IPS-18a (cell line): Measurements from ENCODE around the gene LMO1.

Experiments used
- H3K27ac ChIP-seq: one replicate; pipeline ENCODE4 v1.5.1; 2013; ENCODE audit warnings: low read length
- H3K27me3 ChIP-seq: one replicate; pipeline ENCODE4 v1.6.1; 2013; ENCODE audit warnings: mild to moderate bottlenecking, low read length; ENCODE audit not compliant: control insufficient read depth, insufficient read depth
- H3K36me3 ChIP-seq: one replicate; pipeline ENCODE4 v1.6.1; 2013; ENCODE audit warnings: low read depth, low read length; ENCODE audit not compliant: control insufficient read depth
- H3K4me1 ChIP-seq: one replicate; pipeline ENCODE4 v1.6.1; 2013; ENCODE audit warnings: low read depth, low read length; ENCODE audit not compliant: control insufficient read depth
- H3K4me3 ChIP-seq: one replicate; pipeline ENCODE4 v1.5.1; 2013; ENCODE audit warnings: low read length
- H3K9ac ChIP-seq: one replicate; pipeline ENCODE4 v1.6.1; 2013; ENCODE audit warnings: mild to moderate bottlenecking, low read length, moderate library complexity
- H3K9me3 ChIP-seq: one replicate; pipeline ENCODE4 v1.6.1; 2013; ENCODE audit warnings: low read depth, low read length; ENCODE audit not compliant: control insufficient read depth

Gene LMO1

DNA sequence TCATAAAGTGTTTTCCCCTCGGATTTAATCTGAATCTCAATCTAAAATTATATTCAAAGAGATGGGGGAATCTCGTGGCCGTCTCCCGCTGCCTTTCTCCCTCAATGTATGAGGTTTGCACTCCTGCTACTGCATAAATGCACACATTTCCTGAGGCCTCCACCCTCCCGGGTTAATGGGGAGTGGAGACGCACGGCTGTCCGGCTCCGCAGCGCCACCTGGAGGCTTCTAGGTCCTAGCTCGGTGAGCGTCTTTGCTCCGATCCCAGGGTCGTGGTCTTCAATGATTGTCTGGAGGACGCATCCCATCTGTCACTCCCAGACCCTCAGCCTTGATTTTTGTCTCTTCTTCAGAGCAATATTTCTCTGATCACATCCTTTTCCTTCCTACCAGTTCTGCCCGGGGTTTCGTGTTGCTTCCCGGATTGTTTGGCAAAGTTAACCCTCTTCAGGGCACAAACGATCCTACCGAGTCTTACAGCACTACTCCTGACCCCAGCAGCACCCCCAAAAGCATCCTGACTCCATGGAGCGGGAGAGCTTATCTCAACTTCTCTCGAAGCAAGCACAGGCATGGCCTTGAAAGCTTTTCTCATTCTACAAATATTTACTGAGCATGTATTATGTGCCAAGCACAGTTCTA, at the start of gene LMO1:
Gene LMO1 (minus strand): TSS at position 110 of the 642 bp plus-strand sequence. CDS start 516 bp downstream, outside the sequence.
- no peak within 1 kb of the TSS for H3K27ac ChIP-seq
- H3K27me3 ChIP-seq: peaks cover 85% of the 10 kb centered on the region
- H3K4me1 ChIP-seq: peaks cover 7% of the 10 kb centered on the region
- peak within 1 kb of the TSS; percentile 61 for H3K4me3 ChIP-seq
- H3K9ac ChIP-seq: no peak within 1 kb of the TSS
- H3K9me3 ChIP-seq: no peaks in the 10 kb centered on the region
- no peaks in the 10 kb centered on the region for H3K36me3 ChIP-seq

DNA sequence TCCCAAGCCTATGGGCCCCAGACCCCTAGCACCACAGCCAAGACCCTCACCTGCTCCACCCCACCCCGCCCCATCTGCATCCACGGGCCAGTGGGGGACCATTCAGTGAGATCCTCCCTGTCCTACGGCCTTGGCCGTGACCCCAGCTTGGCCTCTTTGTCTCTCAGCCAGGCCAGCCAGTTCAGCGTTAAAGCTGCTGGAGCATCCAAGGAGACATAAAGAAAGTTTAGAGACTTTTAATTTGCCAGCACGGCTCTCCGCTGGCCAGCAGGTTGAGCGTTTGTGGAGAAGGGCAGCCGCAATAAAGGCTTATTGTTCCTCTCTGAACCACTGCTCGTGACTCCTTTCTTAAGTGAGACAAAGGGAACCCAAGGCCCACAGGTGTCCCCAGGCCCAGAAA, 49.3 kb upstream of the LMO1 start:
- H3K27me3 ChIP-seq: no peaks in the 10 kb centered on the region
- H3K9me3 ChIP-seq: no peaks in the 10 kb centered on the region
- no peak overlapping the region for H3K4me3 ChIP-seq
- no peaks in the 10 kb centered on the region for H3K36me3 ChIP-seq
- no peak overlapping the region for H3K9ac ChIP-seq
- no peak overlapping the region for H3K27ac ChIP-seq
- no peaks in the 10 kb centered on the region for H3K4me1 ChIP-seq

DNA sequence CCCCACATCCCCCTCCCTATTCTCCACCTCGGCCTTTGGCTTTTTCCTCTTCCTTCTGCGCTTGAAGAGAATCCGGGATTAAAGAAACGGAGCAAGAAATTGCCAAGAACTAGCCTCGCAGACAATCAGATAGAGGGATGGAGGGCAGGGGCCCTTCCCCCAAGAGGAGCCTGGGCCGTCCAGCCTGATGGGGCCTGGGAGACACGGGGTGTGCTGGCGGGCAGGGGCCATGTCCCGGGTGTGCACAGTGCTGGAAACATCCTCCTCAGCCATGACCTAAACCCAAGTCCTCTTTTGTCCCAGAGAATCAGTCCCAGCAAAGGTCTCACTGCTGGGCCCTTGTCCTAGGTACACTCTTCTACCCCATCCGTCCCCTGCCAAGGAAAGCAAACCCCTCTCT, 47.7 kb upstream of the LMO1 start:
- no peaks in the 10 kb centered on the region for H3K36me3 ChIP-seq
- no peaks in the 10 kb centered on the region for H3K9me3 ChIP-seq
- H3K4me1 ChIP-seq: no peaks in the 10 kb centered on the region
- no peak overlapping the region for H3K9ac ChIP-seq
- H3K4me3 ChIP-seq: no peak overlapping the region
- no peaks in the 10 kb centered on the region for H3K27me3 ChIP-seq
- no peak overlapping the region for H3K27ac ChIP-seq

DNA sequence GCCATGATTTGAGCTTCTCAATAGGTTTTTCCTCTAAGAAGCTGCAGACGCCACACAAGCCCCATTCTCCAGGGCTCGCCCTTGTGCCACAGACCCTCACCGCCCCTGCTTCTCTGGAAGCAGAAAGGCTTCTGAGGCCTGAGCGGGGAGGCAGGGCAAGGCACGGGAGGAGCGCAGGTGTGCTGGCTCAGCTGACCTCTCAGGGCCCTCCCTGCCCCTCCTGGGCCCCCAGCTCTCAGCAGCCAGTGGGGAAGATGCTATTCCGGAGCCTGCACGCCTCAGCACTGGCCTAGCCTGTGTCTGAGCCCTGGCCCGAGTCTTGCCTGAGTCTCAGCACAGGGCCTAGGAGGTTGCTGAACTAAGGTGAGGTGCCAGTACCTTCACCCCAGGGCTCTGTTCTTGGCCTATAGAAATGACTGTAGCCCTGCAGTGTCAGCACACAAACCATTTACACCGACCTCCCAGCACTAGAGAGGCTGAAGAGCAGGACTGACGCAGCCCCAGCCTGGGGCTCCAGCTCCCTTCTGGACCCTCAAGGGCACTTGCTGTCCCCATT, 47.1 kb upstream of the LMO1 start:
- H3K27me3 ChIP-seq: no peaks in the 10 kb centered on the region
- no peak overlapping the region for H3K9ac ChIP-seq
- no peak overlapping the region for H3K27ac ChIP-seq
- no peaks in the 10 kb centered on the region for H3K36me3 ChIP-seq
- no peaks in the 10 kb centered on the region for H3K4me1 ChIP-seq
- no peak overlapping the region for H3K4me3 ChIP-seq
- H3K9me3 ChIP-seq: no peaks in the 10 kb centered on the region

DNA sequence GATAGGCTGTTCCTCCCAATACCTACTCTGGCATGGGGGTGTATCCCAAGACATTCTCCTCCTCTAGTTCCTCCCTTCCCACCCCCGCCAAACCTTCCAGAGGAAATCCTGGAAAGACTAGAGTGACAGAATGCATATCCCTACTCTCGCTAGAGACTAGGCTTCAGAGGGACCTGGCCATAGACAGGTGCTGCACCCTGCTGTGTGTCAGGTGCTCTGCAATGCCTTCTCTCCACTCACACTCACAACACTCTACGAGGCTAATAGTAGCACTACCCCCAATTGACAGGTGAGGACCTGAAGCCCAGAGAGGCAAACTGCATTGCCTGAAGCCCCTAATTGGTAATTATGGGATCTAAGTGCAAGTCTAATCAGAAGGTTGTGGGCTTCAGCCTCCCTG, 46.2 kb upstream of the LMO1 start:
- Histone ChIP-seq H3K9me3 (peaks cover 3% of the 10 kb centered on the region), H3K36me3 (no peaks in the 10 kb centered on the region), H3K27me3 (no peaks in the 10 kb centered on the region), H3K9ac (no peak overlapping the region), H3K4me3 (no peak overlapping the region), H3K4me1 (no peaks in the 10 kb centered on the region), H3K27ac (no peak overlapping the region)

DNA sequence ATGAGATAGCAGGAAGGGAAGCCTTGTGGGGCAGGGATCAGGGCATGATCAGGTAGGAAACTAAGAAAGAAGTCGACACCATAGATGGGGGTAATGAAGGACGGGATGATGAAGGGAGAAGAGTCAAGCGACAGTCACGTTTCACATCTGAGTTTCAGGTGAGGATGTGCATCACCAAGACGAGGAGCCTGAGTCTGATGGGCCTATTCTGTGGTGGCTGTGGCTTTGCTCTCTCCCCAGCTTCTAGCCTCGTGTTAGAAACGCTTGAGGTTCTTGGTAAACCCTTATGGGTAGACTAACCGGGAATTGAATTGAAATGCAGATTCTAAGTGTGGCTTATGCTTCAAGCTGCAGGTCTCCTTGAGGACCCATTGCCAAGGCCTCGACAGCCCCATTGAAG, 45.6 kb upstream of the LMO1 start:
- Histone ChIP-seq H3K36me3 (no peaks in the 10 kb centered on the region), H3K27ac (no peak overlapping the region), H3K27me3 (no peaks in the 10 kb centered on the region), H3K4me1 (no peaks in the 10 kb centered on the region), H3K9me3 (peaks cover 7% of the 10 kb centered on the region), H3K9ac (no peak overlapping the region), H3K4me3 (no peak overlapping the region)

DNA sequence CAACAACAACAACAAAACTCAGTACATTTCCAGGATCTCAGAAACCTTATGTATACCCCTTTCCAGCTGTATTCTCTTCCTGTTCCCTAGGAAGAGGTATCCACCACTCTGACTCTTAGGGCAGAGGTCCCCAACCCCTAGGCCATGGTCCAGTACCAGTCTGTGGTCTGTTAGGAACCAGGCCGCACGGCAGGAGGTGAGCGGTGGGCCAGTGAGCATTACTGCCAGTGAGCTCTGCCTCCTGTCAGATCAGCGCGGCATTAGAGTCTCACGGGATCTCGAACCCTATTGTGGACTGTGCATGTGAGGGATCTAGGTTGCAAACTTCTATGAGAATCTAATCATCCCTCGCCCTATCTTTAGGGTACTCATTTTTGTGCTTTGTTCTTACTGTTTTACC, 43.9 kb upstream of the LMO1 start:
- Histone ChIP-seq H3K36me3 (no peaks in the 10 kb centered on the region), H3K9me3 (peaks cover 11% of the 10 kb centered on the region), H3K4me1 (no peaks in the 10 kb centered on the region), H3K9ac (no peak overlapping the region), H3K27ac (no peak overlapping the region), H3K4me3 (no peak overlapping the region), H3K27me3 (no peaks in the 10 kb centered on the region)

DNA sequence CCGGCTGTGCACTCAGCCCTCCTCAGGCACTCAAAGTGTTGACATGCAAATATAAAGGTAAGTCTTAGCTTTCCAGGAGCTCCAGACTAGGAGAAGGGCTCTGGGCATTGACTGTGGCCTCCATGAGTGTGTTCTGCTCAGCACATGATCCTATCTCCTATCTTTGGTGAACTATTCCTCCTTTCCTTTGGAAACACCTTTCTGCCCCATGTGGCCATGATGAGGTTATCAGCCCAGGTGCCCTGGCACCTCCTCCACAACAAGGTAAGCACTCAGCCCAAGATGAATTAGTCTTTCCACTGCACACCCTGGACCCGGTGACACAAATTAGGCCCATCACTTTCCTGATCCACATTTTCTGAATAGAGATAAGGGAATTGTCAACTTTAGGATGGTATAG, 37.9 kb upstream of the LMO1 start:
- H3K4me3 ChIP-seq: no peak overlapping the region
- no peak overlapping the region for H3K27ac ChIP-seq

DNA sequence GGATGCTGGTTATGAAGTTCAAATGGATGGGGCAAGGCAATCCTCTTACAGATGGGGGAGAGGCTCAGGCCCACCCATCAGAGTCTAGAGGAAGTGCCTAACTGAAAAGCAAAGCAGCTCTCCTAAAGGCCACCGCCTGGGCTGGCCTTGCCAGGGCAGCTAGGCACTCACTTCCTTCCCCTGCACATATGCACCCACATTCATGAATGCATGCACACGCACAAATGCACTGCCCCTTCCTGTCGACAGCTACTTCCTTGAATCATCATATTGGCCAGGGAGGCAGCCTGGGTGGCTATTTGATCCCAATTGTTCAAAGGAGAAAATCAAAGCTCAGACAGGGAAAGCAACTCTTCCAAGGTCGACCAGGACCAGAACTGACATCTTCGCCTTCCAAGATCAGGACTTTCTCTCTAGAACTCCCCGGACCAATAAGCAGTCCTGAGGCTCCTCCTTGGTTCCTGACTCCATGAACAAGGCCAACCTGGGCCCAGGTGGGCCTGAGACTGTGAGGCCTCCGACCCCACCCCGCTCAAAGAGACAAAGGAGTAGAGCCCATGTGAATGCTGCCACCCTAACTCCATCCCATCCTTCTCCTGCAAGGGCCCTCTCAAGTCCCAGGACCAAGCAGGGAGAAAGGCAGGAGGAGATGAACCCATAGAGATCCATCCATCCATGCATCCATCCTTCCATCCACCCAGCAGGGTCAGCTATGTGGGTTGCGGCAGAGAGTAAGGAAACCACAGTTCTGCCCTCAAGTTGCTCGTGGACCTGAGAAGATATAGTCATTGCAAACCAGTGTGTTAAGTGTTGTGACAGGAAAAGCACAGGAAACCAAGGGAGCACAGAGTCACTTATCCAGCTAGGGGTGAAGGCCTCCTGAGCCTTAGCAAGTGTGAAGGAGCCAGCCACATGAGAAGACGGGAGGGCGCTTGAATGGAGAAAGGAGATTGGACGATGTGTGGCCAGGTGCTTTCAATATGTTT, 35.4 kb upstream of the LMO1 start:
- no peaks in the 10 kb centered on the region for H3K36me3 ChIP-seq
- H3K27me3 ChIP-seq: no peaks in the 10 kb centered on the region
- H3K4me1 ChIP-seq: peaks cover 4% of the 10 kb centered on the region
- H3K27ac ChIP-seq: no peak overlapping the region
- H3K9me3 ChIP-seq: peaks cover 3% of the 10 kb centered on the region
- no peak overlapping the region for H3K4me3 ChIP-seq
- no peak overlapping the region for H3K9ac ChIP-seq

More for the DNA sequence above, 37.9 kb upstream of the LMO1 start:
- Histone ChIP-seq H3K4me1 (peaks cover 4% of the 10 kb centered on the region), H3K9me3 (peaks cover 11% of the 10 kb centered on the region), H3K27me3 (no peaks in the 10 kb centered on the region), H3K36me3 (no peaks in the 10 kb centered on the region), H3K9ac (no peak overlapping the region)

DNA sequence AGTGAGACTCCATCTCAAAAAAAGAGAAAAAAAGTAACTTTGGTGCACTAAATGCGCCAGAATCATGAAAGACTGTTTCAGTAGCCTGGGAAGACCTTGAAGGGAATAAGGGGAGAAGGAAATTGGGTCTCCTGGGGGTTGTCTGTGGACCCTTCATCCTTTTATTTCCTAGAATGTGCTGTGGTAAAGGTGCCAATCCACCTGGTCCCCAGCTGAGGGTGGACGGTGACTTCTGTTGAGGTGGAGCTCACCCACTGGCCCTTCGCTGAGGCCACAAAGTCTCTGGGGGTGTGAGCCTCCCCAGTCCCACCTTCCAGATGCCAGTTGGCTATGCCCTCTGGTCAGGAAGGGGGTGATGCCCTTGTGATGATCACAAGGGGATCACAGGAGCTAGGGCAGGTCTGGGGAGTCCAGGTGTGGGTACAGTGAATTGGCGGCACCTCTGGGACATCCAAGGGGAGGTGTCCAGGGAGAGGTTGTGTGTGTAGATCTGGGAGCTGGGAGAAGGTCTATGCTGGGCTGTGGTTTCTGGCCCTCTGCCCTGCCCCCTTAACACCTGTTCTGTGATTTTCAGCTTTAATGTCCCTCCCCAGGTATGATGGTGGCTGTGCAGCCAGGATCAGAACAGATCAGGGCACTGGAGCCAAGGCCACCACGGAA, 34.2 kb upstream of the LMO1 start:
- no peak overlapping the region for H3K4me3 ChIP-seq

DNA sequence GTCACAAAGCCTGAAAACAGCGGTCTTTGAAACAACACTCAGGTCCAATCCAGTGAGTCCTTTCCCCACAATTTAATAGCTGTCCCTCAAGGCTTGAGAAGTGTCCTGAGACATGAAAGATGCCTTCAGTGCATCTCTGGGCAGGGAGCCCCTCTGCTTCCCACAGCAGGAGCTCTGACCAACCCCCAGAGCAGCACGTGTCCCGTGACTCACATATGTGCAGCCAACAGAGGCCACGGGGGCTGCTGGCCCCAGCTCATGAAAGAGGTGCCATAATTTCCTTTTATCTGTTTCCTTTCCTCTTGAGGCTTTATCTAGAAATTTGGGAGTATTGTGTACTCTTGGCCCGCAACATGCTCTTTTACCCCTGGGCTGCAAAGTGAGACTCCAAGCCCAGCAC, 33.2 kb upstream of the LMO1 start:
- Histone ChIP-seq H3K36me3 (no peaks in the 10 kb centered on the region), H3K27ac (no peak overlapping the region), H3K9ac (no peak overlapping the region), H3K27me3 (no peaks in the 10 kb centered on the region), H3K4me3 (no peak overlapping the region), H3K9me3 (no peaks in the 10 kb centered on the region), H3K4me1 (peaks cover 4% of the 10 kb centered on the region)

More for the DNA sequence above, 34.2 kb upstream of the LMO1 start:
- no peaks in the 10 kb centered on the region for H3K36me3 ChIP-seq
- no peak overlapping the region for H3K9ac ChIP-seq
- no peaks in the 10 kb centered on the region for H3K27me3 ChIP-seq
- H3K9me3 ChIP-seq: no peaks in the 10 kb centered on the region
- no peak overlapping the region for H3K27ac ChIP-seq
- H3K4me1 ChIP-seq: peaks cover 4% of the 10 kb centered on the region
